ENCODE measurements around the gene SKI. TPM values are rescaled to one million over a fixed set of nuclear protein-coding genes. Genes with fewer than 3 reads are reported as not detected.
A peak's percentile ranks its signal among the peaks of the same experiment; 100 is the strongest.

SKI gene
- total RNA-seq, 2 experiments from 2014 or later: 286 to 324 TPM

DNA sequence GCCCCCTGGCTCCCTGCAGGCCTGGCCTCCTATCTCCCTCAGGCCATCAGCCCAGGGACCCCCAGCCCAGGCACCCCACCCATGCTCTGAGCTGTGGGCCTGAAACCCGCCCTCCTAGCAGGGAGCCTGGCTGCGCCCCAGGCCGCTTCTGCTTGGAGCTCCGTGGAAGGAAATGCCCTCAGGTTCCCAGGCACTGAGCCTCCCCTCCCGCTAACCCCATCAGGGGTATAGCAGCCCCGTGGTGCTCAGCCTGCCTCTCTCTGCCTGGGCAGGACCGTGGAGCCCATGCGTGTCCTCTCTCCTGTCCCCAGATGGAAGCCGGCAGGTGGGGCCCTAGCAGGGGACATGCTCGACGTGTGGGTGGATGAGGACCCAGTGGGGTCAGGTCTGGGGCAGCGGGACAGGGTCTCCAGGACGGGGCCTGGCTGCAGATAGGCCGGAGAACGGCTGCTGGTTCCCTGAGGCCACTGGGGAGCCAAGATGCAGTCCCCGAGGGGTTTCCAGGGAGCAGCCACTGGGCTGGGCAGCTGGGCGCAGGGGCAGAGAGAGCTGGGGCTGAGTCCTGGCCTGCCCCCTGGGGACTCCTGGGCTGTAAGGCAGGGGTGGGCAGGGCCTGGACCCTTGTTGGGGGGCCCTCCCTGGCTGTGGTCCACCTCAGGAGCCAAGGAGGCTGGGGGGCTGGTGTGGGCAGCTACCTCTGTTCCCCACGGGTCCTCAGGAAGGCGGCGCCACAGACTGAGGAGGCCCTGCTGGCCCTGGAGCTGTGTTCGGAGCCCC, 87.7 kb downstream of the SKI start:
- peak overlapping the region; percentile 83 for H3K4me3 Mint-ChIP-seq
- Histone ChIP-seq H3K4me3 (ENCODE audit: low read length) (peak overlapping the region; percentile 56), H3K27ac (ENCODE audit: low read depth in 1 of 2, low read length in 2 of 2) (peak overlapping the region in 1 of 2 donors; percentile 47), H3K36me3 (ENCODE audit: insufficient read depth, low read length) (no peaks in the 10 kb centered on the region), H3K9me3 (ENCODE audit: control insufficient read depth in 1 of 2, insufficient read depth in 1 of 2, low read length in 2 of 2) (no peaks in the 10 kb centered on the region), H3K27me3 (ENCODE audit: control insufficient read depth in 1 of 2, insufficient read depth in 2 of 2, low read length in 2 of 2) (no peaks in the 10 kb centered on the region), H3K4me1 (ENCODE audit: insufficient read depth, low read length) (peaks cover 59% of the 10 kb centered on the region)
- peaks cover 15% of the 10 kb centered on the region for H3K4me1 Mint-ChIP-seq (ENCODE audit: low read depth)
- peak overlapping the region; percentile 81 for H3K27ac Mint-ChIP-seq
- no peak for TF ChIP-seq CTCF (IDR thresholded peaks at IDR 0.05)
- ATAC-seq (ENCODE audit: poor library complexity) (no peak), DNase-seq (peak in 1 of 14 experiments; percentile 38)
- ChIA-PET CTCF (interaction anchor here (0.8 to 1.8 kb wide), 7 partner anchors 15 to 113 kb away, joined by 3 to 8 read pairs (median 4); no protein-coding TSS in a partner anchor), POLR2A (interaction anchor here (0.9 to 2.4 kb wide), 8 partner anchors 15 to 117 kb away, joined by 3 to 12 read pairs (median 6); partner anchors contain the start of genes MORN1 and RER1)
- H3K27me3 Mint-ChIP-seq: no peaks in the 10 kb centered on the region
- intact Hi-C loops (cut with DNase I, micrococcal nuclease): loop anchor here (2.0 to 10.0 kb wide), 4 partner anchors 59 to 121 kb away; partner anchors contain the start of gene FAAP20 (in 1 of the 2)
- no peaks in the 10 kb centered on the region for H3K36me3 Mint-ChIP-seq (ENCODE audit: low read depth)
- no peaks in the 10 kb centered on the region for H3K9me3 Mint-ChIP-seq

- ChIA-PET CTCF (interaction anchor here (1.0 to 1.4 kb wide), 2 partner anchors 15 to 110 kb away, joined by 4 to 6 read pairs; no protein-coding TSS in a partner anchor), POLR2A (interaction anchor here (1.6 to 2.4 kb wide), 3 partner anchors 15 to 87 kb away, joined by 8 to 12 read pairs (median 11); no protein-coding TSS in a partner anchor)
- Histone ChIP-seq H3K27me3 (ENCODE audit: control insufficient read depth in 1 of 2, insufficient read depth in 2 of 2, low read length in 2 of 2) (no peaks in the 10 kb centered on the region), H3K4me3 (ENCODE audit: low read length) (no peak overlapping the region), H3K9me3 (ENCODE audit: control insufficient read depth in 1 of 2, insufficient read depth in 1 of 2, low read length in 2 of 2) (no peaks in the 10 kb centered on the region), H3K36me3 (ENCODE audit: insufficient read depth, low read length) (no peaks in the 10 kb centered on the region), H3K27ac (ENCODE audit: low read depth in 1 of 2, low read length in 2 of 2) (no peak overlapping the region), H3K4me1 (ENCODE audit: insufficient read depth, low read length) (peaks cover 55% of the 10 kb centered on the region)
- H3K4me3 Mint-ChIP-seq: no peak overlapping the region
- peaks cover 15% of the 10 kb centered on the region for H3K4me1 Mint-ChIP-seq (ENCODE audit: low read depth)
- intact Hi-C loops (cut with DNase I, micrococcal nuclease): loop anchor here (5.0 to 10.0 kb wide), 2 partner anchors 66 to 68 kb away; no protein-coding TSS in a partner anchor
- DNase-seq (no peak), ATAC-seq (ENCODE audit: poor library complexity) (no peak)
- peak overlapping the region; percentile 74 for H3K27ac Mint-ChIP-seq
- no peaks in the 10 kb centered on the region for H3K9me3 Mint-ChIP-seq
- H3K27me3 Mint-ChIP-seq: no peaks in the 10 kb centered on the region
- no peak for TF ChIP-seq CTCF (IDR thresholded peaks at IDR 0.05)
- no peaks in the 10 kb centered on the region for H3K36me3 Mint-ChIP-seq (ENCODE audit: low read depth)
Observed at GRCh38 chr1:2316451-2316961, 88.4 kb downstream of the SKI start.

- peak overlapping the region; percentile 74 for H3K27ac Mint-ChIP-seq
- no peaks in the 10 kb centered on the region for H3K9me3 ChIP-seq (ENCODE audit: control insufficient read depth in 1 of 2, insufficient read depth in 1 of 2, low read length in 2 of 2)
- H3K9me3 Mint-ChIP-seq: no peaks in the 10 kb centered on the region
- H3K27me3 ChIP-seq (ENCODE audit: control insufficient read depth in 1 of 2, insufficient read depth in 2 of 2, low read length in 2 of 2): no peaks in the 10 kb centered on the region
- H3K4me1 Mint-ChIP-seq (ENCODE audit: low read depth): peaks cover 15% of the 10 kb centered on the region
- POLR2A ChIA-PET: interaction anchor here (2.4 kb wide), 1 partner anchor 88 kb away, joined by 12 read pairs; no protein-coding TSS in a partner anchor
- no peaks in the 10 kb centered on the region for H3K27me3 Mint-ChIP-seq
- CTCF ChIA-PET: interaction anchor here (1.4 kb wide), 1 partner anchor 16 kb away, joined by 4 read pairs; no protein-coding TSS in a partner anchor
- H3K36me3 Mint-ChIP-seq (ENCODE audit: low read depth): no peaks in the 10 kb centered on the region
- H3K4me3 Mint-ChIP-seq: peak overlapping the region; percentile 67
- peaks cover 54% of the 10 kb centered on the region for H3K4me1 ChIP-seq (ENCODE audit: insufficient read depth, low read length)
- DNase-seq (no peak), ATAC-seq (ENCODE audit: poor library complexity) (no peak)
- TF ChIP-seq CTCF (IDR thresholded peaks at IDR 0.05): no peak
- H3K4me3 ChIP-seq (ENCODE audit: low read length): no peak overlapping the region
- intact Hi-C loops (cut with DNase I, micrococcal nuclease): loop anchor here (5.0 to 10.0 kb wide), 2 partner anchors 65 to 67 kb away; no protein-coding TSS in a partner anchor
- no peak overlapping the region for H3K27ac ChIP-seq (ENCODE audit: low read depth in 1 of 2, low read length in 2 of 2)
- no peaks in the 10 kb centered on the region for H3K36me3 ChIP-seq (ENCODE audit: insufficient read depth, low read length)
Observed at GRCh38 chr1:2317230-2318065, 89.3 kb downstream of the SKI start.

Measured in CD4-positive, alpha-beta T cell (primary cell).